Epidermal melanocyte (primary cell): ENCODE measurements around the gene KCNG2.

Experiments used
- DNase-seq: peaks from one replicate; pipeline ENCODE4 v3.0.0; 2011; ENCODE audit warnings: low spot score; ENCODE audit not compliant: insufficient read length

The KCNG2 gene

DNA sequence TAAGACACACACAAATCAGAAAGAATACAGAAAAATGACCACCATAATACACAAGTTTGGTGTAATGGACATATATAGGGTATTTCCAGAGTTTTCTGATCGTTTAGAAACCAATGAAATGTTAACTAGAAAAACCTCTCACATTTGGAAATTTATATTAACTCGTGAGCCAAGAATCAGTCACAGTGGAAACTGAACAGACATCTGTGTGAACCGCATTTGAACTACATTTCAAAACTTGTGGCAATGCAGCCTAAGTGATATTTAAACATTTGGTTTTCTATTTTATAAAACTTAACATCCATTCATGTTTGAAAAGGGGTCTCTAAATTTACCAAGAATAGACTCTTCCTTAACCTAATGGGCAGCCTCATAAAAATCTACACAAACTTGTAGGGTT, 29.0 kb upstream of the KCNG2 start:
- no peak for DNase-seq

DNA sequence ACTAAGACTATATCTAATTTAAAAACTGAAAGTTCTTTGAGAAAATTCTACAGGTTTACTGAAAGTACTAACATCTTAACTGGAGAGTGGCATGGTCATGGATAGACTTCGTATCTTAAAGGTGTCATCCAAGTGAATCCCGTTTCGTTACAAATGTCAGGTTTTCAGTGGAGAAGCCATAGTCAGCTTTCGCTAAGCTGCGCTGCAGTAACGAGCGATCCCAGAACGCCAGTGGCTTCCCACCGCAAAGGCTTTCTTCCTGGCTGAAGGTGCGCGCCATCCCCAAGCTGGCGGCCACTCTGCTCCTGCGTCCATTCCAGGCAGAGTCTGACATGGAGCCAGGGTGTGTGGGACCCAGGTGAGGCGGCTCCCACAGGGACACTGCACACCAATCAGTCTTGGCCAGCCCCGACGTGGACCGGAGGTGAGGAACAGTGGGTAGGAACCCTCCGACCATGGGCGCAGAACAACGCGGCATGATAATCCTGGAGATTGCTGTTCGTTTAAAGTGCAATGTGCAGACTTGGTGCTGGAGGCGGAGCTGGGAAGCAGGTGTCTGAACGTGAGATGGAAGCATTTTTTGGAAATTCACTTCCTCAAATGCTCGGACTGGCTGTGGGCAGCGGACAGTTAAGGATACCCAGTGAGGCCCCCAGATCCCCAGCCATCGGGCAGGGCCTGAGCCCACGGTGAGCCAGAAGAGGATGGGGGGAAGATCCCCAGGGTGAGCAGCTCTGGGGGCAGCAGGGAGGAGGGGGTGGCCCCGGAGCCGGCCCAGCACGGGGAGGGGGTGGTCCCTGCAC, 27.8 kb upstream of the KCNG2 start:
- no peak for DNase-seq

DNA sequence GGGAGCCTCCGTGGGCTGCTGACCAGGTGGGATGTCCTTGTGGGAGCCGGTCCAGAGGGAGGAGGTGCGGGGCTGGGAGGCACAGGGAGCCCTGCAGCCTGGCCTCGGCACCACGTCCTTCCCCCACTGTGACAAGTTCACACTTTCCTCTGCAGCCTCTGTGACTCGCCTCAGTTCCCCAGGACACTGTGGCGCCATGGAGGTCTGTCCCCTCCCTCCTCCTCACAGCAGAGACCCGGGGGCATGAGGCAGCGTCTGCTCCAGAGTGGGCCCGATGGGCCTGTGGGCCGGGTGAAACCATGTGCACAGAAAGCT, 27.3 kb upstream of the KCNG2 start:
- no peak for DNase-seq

DNA sequence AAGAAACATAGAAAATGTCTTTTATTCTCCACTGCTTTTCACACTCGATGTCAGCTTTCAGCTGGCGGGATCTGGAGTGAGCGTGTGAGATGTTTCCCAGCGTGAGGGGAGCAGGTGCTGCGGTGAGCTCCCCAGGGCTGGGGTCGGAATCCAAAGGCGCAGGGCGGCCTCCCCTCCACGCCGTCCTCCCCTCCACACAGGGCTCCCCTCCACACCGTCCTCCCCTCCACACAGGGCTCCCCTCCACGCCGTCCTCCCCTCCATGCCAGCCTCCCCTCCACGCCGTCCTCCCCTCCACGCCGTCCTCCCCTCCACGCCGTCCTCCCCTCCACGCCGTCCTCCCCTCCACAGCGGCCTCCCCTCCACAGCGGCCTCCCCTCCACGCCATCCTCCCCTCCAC, 26.9 kb upstream of the KCNG2 start:
- DNase-seq = no peak

GRCh38 chr18:79771446-79772107, 26.2 kb upstream of the KCNG2 start:
- DNase-seq = no peak

DNA sequence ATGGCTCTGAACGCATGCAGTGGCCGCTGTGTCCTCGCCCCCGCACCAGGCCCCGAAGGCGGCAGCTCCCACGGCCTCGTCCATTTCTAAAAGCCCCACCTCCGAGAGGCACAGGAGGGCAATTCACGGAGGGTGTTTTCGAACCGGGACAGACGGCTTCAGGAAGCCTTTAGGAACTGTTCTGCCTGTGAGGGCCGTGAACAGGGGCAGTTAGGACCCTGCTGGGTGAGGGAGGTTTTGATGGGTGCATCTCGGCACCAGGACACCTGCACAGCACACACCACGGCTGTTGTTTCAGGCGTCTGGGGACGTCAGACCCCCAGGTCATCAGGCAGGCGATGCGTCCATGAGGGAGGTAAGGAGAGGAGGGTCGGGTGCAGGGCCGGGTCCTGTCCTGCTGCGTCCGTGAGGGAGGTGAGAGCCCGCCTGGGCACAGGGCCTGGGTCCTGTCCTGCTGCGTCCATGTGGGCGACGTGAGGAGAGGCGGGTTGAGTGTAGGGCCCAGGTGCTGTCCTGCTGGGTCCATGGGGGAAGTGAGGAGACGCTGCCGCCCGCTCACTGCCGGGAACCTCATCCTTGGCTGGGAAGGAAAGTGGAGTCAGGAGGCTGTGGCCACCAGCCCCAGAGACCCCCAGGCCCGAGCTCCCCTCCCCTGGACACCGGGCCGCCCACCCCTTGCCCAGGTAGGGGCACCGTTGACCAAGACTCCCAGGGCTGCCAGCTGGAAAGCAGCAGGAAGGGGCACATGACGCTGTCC, 25.5 kb upstream of the KCNG2 start:
- DNase-seq = no peak

- DNase-seq = no peak
These were observed 24.7 kb upstream of the KCNG2 start for GRCh38 chr18:79772865-79773696.

DNA sequence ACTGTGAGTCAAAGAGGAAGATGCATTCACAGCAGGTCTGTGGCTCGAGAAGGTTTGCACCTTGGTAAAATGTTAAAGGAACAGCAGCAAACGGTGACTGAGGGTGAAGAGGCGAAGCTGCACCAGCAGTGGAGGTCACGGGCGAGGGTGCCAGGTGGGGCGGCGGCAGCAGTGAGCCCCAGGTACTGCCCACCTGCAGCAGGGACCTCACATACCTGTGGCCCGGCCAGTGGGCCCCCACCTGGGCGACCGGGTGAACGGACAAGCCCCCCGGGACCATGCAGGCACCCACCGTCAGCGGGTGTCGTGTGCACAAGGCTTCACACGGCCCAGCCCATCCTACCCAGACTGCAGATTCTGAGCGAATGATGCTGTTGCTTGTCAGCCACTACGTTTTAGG, 23.6 kb upstream of the KCNG2 start:
- DNase-seq = no peak

DNA sequence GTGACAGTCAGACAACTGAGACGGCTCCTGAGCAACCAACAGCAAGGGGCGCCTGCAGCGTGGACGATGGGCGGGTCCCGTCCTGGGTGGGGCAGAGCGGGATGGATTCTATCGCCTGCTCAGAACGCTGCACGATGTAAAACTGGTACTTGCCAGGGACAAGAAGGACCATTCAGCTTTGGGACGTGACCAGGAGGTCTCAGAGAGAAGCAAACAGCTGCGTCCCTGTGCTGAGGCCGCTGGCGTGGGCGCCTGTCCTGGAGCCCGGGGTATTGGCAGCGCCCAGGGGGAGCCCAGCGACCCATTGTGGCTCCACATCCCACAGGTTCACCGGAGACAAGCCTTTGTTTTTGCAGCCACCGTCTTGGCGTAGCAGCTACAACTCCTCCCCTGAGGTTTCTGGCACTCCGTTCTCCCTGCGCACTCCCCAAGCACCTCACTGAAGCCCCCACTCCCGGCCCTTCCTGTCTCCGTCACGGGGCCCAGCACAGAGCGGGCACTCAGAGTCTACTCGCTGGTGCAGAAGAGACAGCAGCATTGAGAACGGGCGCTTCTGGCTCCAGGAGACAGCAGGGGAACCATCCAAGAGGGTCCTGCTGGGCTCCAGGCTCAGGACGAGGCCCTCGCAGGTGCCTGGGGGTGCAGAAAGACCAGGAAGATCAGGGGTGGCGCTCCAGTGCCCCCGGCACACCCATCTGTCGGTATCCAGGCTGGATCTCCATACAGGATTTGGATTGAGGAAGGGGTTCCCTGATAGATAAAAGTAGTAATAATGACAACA, 22.1 kb upstream of the KCNG2 start:
- DNase-seq = no peak

GRCh38 chr18:79776674-79777073, 21.1 kb upstream of the KCNG2 start:
- no peak for DNase-seq

- no peak for DNase-seq
These were observed 19.4 kb upstream of the KCNG2 start for GRCh38 chr18:79778291-79778791.

DNA sequence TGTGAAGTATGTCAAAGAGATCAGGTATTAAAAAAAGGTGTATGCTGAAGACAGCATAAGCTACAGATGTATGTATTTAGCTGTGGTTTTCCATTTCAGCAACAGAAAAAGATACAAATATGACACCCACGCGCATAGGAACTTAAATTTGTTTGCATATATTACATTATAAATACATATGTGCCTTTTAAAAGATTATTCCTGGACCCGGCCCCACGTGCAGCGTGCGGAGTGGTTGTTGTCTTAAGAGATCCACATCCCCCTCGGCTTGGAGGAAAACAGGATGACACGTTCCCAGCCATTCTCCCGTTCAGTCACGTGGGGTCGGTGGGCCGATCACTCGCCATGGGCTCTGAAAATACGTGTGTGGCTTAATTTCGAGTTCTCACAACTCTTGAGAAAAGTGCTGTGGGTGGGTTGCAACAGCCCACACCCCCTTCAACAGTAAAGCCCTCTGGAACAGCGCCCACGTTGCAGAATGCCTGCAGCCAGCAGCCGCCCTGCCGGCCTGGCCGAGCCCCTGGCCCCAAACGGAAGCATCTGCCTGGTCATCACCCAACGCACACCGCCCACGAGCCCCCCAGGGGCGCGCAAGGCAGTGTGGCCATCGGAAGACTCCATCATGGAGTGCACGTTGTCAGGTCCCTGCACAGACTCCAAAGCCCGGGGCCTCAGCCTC, 18.6 kb upstream of the KCNG2 start:
- DNase-seq = no peak

GRCh38 chr18:79779700-79780190, 18.0 kb upstream of the KCNG2 start:
- no peak for DNase-seq

DNA sequence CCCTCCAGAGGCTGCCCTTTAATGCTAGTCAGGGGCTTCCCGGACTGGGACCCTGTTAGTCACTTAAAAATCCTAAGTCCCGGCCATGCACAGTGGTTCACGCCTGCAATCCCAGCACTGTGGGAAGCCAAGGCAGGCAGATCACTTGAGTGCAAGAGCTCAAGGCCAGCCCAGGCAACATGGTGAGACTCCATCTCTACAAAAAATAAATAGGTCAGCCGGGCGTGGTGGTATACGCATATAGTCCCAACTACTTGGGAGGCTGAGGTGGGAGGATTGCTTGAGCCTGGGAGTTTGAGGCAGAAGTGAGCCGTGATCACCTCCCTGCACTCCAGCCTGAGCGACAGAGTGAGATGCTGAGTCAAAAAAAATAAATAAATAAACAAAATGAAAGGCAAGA, 17.2 kb upstream of the KCNG2 start:
- no peak for DNase-seq

- no peak for DNase-seq
These were observed 16.3 kb upstream of the KCNG2 start for GRCh38 chr18:79781331-79781941.

- no peak for DNase-seq
These were observed 15.0 kb upstream of the KCNG2 start for GRCh38 chr18:79782566-79783308.

GRCh38 chr18:79784071-79784913, 13.4 kb upstream of the KCNG2 start:
- no peak for DNase-seq
